ENCODE measurements around the gene INPP5F.
A peak's percentile ranks its signal among the peaks of the same experiment; 100 is the strongest.
"Not testable (repeated sequence)": the region's sequence is repeated elsewhere in the genome, so short reads cannot be mapped to it uniquely, and the experiment has no call there.

Gene INPP5F

DNA sequence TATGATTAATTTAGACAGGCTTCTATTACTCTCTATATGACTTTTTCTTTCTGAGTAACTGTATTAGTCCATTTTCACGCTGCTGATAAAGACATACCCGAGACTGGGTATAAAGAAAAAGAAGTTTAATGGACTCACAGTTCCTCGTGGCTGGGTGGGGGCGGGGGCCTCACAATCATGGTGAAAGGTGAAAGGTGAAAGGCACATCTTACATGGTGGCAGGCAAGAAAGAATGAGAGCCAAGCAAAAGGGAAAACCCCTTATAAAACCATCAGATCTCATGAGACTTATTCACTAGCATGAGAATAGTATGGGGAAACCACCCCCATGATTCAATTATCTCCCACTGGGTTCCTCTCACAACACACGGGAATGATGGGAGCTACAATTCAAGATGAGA, 18.5 kb upstream of the INPP5F start:
- DNase-seq, result peak; percentile 66

GRCh38 chr10:119710935-119711334, 14.9 kb upstream of the INPP5F start:
- not testable (repeated sequence) for DNase-seq

- no peak for DNase-seq
Measured at GRCh38 chr10:119713744-119714483, 11.9 kb upstream of the INPP5F start.

DNA sequence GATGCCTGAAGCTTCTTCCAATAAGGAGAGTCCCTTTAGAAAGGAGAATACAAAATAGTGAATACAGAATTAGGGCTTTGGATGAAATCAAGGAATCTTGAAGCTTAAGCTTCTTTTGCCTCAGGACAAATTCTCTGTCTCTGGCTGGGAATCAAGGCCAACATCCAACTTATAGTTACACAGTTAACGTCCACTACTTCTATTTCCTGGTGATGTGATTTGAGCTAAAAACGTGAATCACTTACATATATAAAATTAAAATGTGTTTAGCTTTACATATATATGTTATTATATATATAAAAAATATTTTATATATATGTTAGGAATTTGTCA, 11.4 kb upstream of the INPP5F start:
- DNase-seq, result no peak

- DNase-seq, result no peak
Measured at GRCh38 chr10:119715628-119716505, 10.0 kb upstream of the INPP5F start.

DNA sequence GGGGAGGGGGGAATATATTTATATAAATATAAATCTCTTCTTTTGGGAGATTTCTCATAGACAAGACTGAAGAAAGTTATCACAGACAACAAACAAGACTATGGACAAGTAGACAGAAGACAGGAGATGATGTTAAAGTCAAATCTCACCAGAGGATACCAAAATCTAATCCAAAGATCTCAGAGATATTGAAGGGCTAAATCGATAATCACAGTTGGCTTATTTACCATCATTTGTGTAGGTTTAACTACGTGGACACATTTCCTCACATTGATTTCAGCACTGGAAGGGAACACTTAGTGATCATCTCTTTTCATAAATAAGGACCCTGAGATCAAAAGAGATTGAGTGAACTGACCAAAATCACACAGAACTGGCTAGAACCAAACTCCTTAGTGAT, 2.7 kb upstream of the INPP5F start:
- no peak for DNase-seq

DNA sequence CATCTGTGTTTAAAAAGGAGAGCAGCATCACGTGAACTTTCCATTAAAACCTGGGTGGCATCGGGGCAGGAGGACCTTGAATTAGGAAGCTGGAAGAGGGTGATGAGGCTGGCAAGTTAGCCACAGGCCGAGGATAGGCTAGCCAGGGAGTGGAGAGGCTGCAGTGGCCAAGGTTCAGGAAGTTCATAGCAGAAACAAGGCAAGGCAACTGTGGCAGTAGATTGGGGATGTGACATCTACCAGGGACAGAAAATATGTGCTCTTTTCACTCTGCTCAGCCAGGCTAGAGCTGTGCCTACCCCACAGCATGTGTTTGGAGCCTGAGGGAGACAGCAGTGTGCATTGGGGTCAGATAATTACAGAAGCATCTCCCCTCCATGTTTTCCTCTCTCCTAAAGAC, 2.2 kb upstream of the INPP5F start:
- DNase-seq, result no peak

- no peak for DNase-seq
Measured at GRCh38 chr10:119724593-119725516, 995 bp upstream of the INPP5F start.

- no peak for DNase-seq
Measured at GRCh38 chr10:119725517-119725827, 378 bp upstream of the INPP5F start.

DNA sequence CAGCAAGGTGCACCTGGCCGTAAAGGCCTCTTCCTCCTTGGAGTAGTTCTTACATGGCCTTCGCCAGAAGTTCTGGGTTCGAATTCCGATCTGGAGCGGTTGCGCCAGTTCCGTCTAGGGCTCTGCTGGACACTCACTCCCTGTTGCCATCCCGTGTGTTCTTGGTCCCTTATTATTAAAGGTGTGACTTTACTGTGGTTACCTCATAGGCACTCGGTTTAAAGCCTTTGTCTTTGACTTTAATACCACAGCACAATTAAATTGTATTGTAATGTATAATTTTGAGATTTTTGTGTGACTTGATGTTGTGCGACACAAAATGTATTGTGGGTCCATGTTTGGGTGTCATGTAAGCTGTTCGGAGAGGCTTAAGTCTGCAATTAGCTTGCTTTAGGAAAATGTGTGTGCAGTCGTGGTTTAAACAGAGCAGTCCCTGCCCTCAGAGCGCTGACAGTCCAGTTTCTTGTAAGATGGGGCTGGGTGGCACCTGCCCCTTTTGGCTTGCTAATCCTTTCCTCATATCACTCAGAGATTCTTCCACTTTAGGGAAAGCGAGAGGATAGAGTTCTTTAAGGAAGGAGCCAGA, 919 bp downstream of the INPP5F start:
- no peak for DNase-seq

DNA sequence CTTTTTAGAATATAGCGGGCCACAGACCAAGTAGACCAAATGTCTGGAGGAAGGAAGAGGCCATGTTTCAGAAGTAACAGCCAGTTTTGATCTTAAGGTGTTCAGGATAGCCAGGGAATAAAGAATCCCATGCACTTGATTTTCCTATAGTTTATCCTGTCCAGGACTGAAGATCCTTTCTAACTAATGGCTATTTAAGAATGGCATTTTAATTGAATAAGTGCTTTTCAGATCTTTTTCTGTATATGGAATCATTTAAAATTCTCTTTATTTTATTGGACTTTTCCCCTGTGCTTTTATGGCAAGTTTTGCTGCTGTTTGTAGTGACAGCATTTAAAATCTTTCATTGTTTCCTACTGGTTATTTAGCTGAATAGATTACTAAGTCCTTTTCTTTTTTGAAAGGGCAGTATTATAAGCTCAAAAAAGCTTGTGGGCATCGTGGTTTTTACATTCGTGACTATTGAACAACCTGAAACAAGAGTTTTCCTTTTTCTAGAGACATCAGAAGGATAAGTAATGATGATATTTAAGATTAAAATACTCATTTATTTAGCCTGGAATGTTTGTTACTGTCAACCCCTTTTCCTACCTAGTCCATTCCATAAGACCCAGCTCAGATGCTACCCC, 2.4 kb downstream of the INPP5F start:
- no peak for DNase-seq

GRCh38 chr10:119734396-119735332, 8.8 kb downstream of the INPP5F start:
- DNase-seq, result no peak

DNA sequence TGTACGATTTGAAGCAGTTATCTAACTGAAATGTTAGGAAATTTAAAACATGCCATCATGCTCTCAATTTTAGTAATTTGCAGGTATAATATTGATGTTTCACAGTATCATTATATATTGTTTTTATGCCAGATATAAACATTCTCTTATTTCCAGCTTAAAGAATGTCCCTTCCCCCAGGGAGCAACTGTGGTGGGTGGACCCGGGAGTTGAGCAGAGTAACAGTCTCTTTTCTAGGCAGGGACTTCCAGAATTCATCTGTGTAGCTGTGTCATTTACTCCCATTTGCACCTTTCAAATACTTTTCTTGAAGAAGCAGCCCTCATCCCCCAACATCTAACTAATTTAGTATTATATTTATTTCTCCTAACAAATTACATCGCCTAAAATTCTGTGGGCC, 9.6 kb downstream of the INPP5F start:
- no peak for DNase-seq

DNA sequence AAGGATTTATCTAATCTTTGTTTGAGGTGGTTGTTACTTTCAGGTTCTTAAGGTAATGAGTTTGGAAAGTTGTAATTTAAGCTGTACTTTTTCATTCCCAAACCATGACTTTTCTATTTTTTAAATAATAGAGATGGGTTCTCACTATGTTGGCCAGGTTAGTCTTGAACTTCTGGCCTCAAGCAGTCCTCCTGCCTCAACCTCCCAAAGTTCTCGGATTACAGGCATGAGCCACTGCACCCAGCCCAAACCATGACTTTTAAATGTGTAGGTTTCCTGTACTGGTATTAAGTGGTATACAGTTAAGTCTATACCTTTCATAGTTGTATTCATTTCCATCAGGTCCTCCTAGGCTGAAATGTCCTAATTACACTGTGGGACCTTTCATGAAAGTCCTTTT, 10.4 kb downstream of the INPP5F start:
- DNase-seq, result no peak

DNA sequence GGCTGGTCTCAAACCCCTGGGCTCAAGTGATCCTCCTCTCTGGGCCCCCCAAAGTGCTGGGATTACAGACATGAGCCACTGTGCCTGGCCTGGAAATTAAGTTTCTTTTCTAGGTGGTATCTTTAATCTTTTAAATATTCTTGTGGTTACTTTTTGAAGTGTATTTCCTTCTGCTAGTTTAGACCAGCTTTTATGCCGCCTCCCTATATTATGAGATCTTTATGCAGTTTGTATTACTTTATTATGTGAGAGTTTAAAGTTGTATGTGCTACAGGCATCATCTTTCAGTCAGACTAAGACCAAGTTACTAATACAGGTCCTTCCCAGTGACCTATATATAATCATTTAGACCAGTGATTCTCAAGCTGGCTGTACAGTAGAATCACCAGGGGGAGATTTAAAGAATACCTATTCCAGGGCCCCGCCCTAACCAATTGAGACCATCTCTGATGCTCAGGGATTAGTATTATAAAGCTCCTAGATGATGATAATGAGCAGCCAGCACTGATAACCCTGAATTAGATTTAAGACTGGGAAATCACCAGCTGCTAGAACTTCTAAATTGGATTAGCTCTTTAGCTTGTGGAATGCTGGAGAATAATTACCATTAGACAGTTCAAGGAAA, 11.3 kb downstream of the INPP5F start:
- no peak for DNase-seq

- peak; percentile 22 for DNase-seq
Measured at GRCh38 chr10:119737823-119738222, 12.0 kb downstream of the INPP5F start.

DNA sequence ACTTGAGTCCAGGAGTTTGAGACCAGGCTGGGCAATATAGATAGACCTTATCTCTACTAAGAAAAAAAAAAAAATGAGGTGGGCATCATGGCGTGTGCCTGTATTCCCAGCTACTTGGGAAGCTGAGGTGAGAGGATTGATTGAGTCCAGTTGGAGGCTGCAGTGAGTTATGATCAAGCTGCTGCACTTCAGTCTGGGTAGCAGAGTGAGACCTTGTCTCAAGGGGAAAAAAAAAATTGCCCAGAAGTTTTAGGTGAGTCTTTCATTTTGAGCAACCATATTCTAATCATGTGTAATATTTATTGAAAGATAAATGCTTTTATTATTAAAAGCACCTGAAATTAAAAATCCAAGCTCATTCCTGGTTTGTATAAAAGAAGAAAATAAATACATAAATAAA, 13.1 kb downstream of the INPP5F start:
- DNase-seq, result no peak

- DNase-seq, result no peak
Measured at GRCh38 chr10:119740096-119740495, 14.2 kb downstream of the INPP5F start.

DNA sequence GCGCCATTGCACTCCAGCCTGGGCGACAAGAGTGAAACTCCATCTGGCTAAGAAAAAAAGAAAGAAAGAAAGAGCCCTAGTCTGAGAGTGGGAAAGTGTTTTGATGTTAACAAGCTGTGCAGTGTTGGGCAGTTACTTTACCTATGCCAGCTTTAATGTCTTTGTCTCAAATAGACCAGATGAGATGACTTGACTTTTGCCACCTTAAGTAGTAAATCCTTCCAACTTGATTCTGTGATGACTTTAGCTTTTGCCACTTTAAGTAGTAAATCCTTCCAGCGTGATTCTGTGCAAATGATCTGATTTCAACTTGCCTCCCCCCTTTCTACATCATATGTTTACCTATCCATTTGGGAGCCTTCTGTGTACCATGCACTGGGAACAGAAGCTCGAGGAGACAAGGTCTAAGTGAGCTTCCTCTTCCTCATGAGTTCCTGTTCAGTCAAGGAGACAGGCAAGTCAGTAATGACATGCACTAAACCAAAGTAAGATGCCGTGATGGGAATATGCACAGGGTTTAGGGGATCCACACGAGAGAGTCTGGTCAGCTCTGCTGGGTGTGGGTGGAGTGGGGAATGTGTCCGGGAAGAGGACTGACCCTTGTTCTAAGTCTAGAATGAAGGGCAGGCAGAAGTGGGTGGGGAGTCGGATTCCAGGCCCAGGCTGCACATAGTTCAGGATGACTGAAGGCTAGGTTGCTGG, 17.2 kb downstream of the INPP5F start:
- no peak for DNase-seq

DNA sequence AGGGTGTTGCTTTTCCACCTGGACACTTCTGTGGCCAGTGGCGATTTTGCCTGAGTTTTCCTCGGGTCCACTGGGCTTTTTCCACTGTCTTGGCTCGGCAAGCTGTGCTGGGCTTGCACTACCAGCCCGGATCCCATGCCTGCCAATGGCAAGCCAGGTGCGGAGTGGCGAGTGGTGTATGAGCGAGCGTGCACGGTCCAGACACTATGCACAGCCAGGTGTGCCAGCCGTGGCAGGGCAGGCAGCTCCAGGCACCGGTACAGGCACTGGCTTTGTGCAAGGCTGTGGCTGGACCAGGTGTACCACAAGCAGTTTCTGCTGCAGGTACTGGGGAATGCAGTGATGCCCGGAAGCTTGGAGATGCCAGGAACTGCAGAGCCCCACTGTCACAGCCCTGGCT, 22.1 kb downstream of the INPP5F start:
- no peak for DNase-seq

Data from stimulated activated CD4-positive, alpha-beta T cell treated with anti-CD3 and anti-CD28 coated beads, Interleukin-1b, Interleukin-23, amount 100 ng/mL, for 48 hours (primary cell).